NCI-H146 (cell line): ENCODE measurements around the gene RAI14.

Experiments
- DNase-seq: peaks from one replicate; lab custom pipeline; 2025; lab: John Stamatoyannopoulos, UW

RAI14 gene

DNA sequence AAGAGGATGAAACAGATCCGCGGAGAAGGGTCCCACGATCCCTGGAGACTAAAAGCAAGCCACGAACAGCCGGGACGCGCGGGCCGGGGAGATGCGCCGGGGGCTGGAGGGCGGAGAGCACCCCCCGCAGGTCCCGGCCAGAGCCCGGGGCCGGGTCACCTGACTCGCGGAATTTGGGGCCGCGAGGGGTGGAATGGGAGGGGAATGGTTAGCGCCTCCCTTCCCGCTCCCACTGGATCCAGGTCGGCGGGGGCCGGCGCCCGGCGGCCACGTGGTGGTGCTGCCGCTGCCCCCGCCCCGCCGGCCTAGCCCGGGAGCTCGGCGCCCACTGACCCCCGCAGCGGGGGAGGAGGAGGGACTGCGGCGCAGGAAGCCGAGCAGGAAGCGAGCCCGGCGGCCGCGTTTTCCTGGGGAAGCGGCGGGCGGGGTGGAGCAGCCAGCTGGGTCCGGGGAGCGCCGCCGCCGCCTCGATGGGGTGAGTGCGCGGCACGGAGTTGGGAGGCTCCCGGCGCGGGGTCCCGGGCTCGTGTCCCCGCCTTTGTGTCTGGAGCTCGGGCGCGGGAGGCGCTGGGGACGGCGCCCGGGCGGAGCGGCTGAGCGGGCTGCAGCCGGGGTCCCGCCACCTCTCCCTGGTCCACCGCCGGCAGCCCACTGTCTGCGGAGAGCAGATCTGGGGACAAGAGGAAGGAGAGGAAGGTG, at the start of gene RAI14:
TSS of gene RAI14 (plus strand) at position 328 of the 699 bp plus-strand sequence. CDS start 30,592 bp downstream, outside the sequence.
- DNase-seq: peak; percentile 67

DNA sequence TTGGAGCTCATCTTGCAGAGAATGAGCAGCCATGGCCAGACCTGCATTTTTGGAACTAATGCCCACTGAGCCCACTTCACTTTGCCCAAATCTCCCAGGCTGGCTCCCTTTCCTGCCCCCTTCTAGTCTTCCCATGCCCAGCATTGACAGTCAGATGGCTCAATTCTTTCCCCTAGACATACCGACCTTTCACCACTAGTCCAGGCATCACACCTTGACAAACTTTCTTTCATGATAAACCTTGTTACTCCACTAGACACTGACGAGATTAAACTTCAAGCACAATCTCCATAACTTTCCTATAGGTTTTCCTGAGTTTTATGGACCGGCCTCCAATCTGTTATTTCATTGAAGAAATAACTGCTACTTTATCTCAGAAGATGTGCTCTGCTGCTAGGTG, 47.8 kb upstream of the RAI14 start:
- no peak for DNase-seq

DNA sequence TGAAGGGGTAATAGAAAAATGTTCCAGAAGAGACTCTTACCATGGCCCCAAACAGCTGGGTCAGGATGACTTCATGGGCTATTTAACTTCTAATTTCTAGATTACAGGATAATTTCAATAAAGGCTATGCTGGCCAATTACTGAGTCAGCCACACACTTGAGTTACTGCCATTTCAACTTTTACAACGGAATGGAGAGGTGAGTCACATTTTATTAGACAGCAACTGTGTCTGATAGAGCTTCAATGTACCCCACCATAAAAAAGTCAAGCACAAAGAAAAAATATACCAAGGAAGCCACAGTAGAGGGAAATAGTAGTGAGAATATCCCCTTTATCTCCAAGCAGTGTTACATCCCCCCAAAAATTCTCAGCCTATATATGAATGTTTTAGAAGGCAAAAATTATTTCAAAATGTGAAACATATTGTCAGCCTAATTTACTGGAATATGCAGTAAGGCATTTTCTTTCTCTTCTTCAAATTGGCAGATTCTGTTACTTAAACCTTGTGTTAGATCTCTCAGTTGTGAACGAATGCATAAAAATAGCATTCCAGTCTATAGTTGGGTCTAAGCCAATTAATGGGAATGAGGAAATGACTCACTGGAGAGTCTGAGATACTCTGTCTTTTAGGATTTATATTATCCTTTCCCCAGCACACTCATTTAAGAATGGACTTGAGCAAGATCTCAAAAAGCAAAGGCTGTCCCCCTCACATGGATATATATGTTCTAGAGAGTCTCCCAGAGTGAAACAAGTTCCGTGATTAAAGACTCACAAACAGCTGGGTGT, 47.1 kb upstream of the RAI14 start:
- DNase-seq: no peak

DNA sequence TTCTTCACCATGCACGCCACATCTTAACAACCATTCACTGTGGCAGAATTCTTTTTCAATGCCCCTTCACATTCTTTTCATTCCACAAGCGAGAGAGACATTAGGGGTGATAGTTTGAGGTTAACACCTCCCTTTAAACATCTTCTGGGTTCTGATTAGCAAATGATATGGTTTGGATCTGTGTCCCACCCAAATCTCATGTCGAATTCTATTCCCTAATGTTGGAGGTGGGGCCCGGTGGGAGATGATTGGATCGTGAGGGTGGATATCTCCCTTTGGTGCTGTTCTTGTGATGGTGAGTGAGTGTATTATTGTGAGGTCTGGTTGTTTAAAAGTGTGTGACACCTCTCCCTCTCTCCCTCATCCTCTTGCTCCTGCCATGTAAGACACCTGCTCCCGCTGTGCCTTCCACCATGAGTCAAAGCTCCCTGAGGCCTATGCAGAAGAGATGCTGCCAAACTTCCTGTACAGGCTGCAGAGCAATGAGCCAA, 46.1 kb upstream of the RAI14 start:
- DNase-seq: no peak

DNA sequence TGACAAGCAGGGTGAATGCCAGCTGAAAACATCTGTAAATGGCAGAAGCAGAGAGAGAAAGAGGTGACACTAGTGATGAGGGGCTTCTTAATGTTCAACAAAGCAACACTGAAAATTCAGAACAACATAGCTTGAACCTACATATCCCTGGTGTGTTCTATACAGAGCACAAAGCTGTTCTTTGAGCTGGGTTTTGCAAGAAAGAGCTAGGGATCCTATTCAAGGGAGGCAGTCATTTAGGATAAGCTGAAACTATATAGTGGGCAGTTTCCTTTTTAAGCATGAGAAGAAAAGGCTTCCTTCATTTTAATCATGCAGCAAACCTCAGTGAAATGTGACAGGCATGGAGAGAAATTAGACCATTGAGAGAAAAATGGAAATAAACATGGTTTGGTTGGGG, 45.6 kb upstream of the RAI14 start:
- no peak for DNase-seq

DNA sequence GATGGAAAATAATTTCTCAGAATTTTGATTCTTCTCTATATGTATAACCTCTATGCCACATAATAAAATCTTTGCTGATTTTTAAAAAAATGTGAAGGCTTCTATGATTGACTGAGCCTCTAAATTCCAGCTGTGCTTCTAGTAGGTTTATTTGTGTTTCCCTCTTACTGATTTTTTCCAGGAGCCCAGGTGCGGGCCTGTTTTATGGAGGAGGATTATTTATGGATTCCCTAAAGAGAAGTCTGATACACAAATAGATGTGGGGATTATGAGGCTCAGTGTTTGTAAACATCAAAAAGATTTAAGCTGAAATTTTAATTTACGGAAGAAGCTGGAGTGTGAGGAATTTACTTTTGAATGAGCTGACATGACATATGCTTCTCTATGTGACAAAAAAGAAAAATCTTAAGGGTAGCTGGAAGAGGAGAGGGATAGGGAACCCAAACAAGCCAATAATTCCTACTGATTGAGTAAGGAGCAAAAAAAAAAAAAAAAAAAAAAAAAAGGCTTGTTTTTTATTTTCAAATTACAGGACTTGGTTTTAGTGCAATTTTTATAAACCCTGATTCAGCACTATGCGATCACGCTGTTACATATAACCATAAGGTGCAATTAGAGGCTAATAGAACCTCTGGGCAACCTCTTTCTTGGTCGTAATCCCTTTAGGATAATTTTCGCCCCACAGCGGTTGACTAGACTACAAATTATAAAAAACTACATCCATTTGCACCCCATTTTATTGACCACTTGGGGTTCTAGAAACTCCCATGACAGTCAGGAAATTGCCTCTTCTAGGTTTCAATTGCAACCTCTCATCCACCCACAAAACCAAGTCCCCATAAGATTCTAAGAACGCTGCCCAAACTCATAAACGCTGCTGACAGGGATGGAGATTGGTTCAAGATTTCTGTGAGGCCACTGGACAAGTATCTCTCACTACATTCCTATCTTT, 44.4 kb upstream of the RAI14 start:
- no peak for DNase-seq

DNA sequence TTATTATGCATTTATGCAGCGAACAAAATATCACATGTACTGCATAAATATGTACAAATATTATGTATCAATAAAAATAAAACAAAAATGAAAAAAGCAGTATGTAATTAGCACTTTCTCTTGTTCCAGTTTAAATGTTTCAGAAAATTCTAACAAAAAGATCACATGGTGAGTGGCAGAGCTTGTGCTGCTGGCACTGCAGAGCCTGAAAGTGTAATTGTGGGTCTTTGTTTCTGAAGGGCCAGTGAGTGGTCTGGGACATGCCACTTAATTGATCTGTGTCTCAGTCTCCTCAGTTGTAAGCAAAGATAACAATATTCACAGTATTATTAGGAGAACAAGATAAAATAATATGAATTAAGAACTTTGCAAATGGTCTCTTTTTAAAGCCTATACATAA, 39.5 kb upstream of the RAI14 start:
- DNase-seq: no peak

DNA sequence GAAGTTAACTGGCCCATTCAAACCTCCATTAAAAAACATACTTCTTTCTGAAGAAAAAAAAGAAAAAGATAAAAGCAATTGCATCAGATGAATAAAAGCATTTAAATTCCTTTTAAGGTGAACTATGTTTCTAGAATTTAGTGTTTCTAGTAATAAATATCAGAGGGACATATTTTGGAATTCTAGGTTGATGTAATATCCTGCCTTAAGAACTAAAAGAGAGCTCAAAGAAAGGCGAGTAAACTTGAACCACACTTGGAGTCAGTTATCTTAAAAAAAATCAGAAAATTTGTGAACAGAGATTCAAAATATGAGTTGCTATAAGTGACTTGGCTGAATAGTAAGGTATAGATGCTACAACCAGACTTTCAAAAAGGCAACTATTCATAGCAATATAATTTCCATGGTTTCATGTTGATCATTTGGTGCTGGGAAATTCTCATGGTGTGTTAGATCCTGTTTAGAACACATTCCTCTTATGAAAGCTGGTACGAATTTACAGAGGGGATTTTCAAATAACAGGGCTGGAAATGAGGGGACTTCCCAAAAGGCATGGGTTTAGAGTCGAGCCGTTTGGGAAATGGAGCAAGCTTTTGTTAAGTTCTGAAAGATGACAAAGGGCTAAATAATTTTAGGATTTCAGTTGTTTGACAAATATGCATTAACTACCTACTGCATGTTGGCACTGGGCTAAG, 37.6 kb upstream of the RAI14 start:
- DNase-seq: no peak

DNA sequence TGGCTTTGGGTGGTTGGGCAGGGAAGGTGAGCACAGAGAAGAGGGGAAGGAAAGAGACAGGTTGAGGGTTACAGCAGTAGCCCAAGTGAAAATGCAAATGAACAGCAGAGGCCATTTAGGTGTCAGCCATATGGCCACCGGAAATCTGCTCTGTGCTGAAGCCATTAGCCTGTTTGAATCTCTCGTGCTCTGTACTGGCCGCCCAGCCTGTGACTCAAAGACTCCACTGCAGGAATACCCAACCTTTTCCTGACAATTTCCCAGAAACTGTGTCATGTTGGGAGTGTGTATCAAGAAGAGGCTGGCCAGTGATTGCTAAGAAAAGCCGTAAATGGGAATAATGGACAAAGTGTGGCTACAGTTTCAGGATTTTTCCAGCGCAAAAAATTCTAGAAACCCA, 35.9 kb upstream of the RAI14 start:
- no peak for DNase-seq

DNA sequence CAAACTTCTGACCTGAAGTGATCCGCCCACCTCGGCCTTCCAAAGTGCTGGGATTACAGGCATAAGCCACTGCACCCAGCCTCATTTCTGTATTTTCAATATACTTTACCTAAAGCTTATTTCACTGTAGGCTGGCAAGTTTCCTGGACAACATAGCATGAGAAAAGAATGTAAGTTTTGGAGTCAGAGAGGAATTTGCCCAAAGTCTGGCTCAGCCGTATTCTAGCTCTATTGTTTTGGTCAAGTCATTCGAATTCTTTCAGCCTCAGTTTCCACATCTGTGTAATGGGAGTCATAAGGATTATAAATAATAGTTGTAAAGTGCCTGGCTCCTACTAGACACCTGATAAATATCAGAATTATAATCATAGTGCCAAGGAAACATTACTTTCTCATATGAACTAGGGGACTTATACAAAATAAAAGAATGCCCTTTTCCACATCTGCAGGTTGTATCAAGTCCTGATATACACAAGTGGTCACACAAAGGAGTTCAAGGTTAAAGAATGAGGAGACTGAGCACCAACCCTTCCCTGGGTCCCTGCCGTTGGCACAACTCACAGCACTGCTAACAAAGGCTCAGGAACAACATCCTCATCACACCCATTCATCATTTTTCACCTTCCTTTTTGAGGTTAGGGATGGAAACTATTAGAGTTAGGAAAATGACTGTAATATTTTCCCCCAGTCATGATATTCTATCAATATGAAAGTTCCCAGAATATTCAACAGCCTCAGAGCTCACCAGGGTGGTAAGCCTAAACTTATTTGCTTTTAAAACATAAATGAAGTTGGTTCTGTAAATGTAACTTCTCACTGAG, 34.6 kb upstream of the RAI14 start:
- DNase-seq: no peak

DNA sequence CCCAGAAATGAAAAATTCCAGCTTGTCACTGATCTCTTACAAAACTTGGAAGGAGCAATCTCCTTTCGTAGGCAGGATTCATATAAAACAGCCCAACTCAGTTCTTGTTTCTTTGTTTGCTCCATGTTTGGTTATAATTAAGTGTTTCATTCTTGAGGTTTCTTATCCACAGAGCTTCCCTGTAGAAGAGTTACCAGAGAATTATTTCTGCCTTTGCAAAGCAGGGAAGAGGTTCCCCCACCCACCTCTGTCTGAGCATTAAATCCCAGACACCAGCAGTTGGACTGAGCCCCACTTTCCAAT, 34.1 kb upstream of the RAI14 start:
- DNase-seq: no peak

DNA sequence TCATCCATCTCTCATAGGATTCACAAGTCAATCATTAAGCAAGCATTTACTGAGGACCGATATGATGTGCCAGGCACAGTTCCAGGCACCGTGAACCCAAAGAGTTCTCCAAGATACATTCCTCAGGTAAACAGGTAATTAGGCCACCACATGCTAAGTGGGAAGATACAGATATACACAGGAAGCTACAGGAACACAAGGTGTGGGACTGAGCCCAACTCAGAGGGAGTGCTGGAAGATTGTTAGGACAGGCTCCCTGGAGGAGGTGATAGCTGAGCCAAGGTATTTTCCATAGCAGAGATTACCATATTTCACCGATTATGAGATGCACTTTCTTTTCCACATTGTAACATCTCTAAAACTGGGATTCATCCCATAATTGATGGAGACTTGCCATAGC, 31.4 kb upstream of the RAI14 start:
- DNase-seq: no peak

DNA sequence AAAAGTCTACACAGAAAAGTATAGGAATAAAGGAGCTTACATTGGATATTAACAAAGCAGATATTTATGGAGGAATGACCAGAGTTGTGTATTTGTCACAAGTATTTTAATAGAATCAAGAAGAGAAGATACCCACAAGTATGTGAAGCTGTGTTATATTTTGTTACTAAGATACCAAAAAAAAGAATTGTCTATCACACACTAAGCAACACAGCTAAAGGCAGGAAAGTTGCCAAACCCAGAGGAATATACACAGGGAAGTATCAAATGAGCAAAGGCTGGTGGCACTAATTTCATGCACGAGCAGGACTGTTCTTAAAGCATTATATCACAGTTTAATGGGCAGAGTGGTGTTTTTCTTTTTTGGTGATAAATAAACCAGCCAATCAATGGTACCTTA, 30.9 kb upstream of the RAI14 start:
- DNase-seq: no peak

DNA sequence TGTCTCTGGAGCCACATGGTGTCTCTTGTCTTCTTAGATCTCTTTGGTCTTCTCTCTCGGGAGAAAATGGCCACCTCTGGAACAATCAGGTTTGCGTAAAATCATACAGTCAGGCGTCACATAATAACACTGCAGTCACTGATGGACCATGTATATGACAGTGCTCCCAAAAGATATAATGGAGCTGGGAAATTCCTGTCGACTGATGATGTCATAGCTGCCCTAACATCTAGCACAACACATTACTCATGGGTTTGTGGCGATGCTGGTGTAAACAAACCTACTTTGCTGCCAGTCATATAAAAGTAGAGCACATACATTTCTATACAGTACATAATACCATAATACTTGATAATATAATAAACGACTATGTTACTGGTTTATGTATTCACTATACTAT, 30.1 kb upstream of the RAI14 start:
- no peak for DNase-seq

DNA sequence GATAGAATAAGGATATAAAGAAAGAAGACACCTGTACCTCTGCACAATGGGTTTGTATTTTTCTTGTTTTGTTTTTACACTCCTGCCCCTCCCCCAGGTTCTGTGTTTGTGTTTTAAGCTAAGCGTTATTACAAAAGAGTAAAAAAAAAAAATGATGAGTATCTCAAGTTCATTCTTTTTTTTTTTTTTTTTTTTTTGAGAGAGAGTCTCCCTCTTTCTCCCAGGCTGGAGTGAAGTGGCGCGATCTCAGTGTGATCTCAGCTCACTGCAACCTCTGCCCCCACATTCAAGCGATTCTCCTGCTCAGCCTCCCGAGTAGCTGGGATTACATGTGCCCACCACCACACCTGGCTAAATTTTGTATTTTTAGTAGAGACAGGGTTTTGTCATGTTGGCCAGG, 29.4 kb upstream of the RAI14 start:
- DNase-seq: no peak

DNA sequence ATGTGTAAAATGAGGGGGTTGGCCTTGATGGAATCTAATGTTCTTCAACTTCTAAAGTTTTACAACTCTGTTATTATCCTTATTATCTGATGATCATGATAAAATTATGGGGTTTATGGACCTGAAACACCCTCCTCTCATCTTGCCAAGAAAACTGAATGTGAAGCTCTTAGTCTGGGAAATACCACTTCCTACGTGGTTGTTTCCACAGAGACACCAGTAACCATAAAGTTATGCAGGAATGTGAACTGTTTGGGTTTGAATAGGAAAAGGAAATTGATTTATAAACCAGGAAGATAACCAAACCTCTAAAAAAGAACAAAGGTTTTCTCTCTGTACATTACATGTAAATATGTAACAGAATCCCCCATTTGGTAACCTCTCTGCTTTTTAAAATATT, 28.3 kb upstream of the RAI14 start:
- no peak for DNase-seq

DNA sequence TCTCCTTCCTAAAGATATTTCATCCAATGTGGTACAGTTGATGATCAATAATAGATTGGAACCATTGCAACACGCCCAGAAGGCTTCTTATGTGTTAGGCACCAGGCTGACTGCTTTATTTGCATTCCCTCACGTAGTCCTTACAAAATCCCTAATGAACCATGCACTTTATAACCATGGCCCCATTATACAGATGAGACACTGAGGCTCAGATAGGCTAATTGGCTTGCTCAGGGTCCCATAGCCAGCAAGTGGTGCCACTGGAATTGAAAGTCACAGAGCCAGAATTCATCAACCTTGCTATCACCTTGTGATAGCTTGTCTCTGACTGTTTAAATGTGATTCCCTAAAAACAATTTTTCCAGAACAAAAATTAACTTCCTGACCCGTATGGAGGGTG, 27.8 kb upstream of the RAI14 start:
- DNase-seq: no peak

DNA sequence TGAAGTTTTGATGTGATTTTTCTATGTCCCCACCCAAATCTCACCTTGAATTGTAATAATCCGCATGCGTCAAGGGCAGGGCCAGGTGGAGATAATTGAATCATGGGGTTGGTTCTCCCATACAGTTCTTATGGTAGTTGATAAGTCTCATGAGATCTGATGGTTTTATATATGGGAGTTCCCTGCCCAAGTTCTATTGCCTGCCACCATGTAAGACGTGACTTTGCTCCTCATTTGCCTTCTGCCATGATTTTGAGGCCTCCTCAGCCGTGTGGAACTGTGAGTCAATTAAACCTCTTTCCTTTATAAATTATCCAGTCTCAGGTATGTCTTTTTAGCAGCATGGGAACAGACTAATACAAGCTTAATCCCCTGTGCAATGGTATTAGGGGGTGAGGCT, 25.5 kb upstream of the RAI14 start:
- no peak for DNase-seq

DNA sequence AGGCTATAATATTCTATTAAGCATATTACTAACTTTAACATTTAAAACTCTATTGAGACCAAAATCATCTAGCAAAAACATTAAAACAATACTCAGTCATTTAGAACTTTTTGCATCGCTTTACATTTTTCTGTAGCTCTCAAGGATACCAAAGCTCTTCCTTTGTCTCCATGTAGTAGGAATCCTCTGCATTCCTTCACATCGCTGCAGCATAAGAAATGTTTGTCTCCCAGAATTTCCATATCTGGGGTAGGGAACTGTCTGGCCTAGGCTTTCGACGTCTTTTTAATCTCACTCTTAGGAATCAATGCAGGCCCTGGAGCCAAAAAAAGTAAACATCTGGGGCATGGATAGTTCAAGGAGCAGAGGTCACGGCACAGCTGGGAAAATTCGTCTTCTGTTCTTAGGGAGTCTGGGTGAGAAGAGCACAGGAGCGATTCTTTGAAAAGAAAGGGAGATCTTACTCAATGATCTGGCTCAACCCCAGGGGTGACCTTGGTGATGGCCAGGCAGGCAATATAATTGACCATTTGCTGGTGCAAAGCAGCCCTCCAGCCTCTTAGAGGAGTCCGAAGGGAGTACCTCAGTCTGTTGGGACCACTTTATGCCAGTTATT, 23.2 kb upstream of the RAI14 start:
- no peak for DNase-seq

DNA sequence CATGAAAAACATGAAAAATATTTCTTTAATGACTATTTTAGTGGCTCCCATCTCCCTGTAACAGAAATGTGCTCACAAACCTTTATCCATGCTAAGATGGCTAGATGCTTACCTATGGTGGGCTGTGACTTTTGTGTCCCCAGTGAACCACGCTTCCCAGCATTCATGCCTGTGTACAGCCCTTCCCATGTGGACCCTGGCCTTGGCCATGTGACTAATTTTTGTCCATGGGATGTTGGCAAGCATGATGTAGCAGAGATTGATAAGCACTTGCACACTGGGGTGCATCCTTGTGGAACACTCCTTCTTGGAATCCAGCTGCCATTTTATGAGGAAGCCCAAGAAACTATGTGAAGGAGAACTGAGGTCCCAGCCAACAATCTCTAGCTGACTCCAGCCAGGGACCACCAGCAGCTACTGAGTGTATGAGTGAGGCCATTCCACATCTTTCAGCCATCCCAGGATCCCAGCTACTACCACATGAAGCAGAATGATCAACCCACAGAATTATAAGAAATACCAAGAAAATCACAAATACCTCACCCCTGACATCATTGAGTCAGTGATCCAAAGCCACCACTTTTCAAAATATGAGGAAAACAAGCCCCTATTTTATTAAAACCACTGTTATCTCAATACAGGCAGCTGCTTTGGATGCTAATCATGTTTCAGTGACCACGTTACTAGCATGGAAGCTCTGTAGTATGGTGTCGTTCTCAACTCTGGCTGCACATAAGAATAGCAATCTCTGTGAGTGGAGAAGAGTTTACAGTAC, 16.1 kb upstream of the RAI14 start:
- DNase-seq: no peak
